Measurements from ENCODE around the gene ZNF304. TPM values are rescaled to one million over a fixed set of nuclear protein-coding genes. Genes with fewer than 3 reads are reported as not detected.

The ZNF304 gene
- total RNA-seq (2016; rRNA removed; fragmentation: Illumina TruSeq; extraction: Trizol) (8.0 and 9.5 TPM in 2 replicates), polyA plus RNA-seq (2011; rRNA removed) (3.4 and 3.6 TPM in 2 replicates), polyA minus RNA-seq (2011; rRNA and poly(A)+ RNA removed; ENCODE audit: low replicate concordance) (8.4 and 9.2 TPM in 2 replicates), Bru-seq, nascent RNA (percentile 67 among the genes with signal in this experiment), BruChase-seq, experiment 1, labeled RNA remaining after a 6-hour chase (percentile 74 among the genes with signal in this experiment), BruChase-seq, experiment 2, labeled RNA remaining after a 2-hour chase (percentile 81 among the genes with signal in this experiment)
- 0.61 and 1.1 TPM in 2 replicates for total RNA-seq (2016; cell fraction: cytosol; rRNA removed; fragmentation: Illumina TruSeq; extraction: Trizol; ENCODE audit: low read depth)
- total RNA-seq (2016; cell fraction: insoluble cytoplasmic fraction; rRNA removed; fragmentation: Illumina TruSeq; extraction: Trizol), result 7.7 and 8.9 TPM in 2 replicates
- 3.0 and 3.4 TPM in 2 replicates for total RNA-seq (2016; cell fraction: membrane; rRNA removed; fragmentation: Illumina TruSeq; extraction: Trizol)
- 5.9 and 7.0 TPM in 2 replicates for total RNA-seq (2016; cell fraction: nucleus; rRNA removed; fragmentation: Illumina TruSeq; extraction: Trizol)
- 1.8 and 2.7 TPM in 2 replicates for polyA plus RNA-seq (2011; cell fraction: cytosol; rRNA removed)
- polyA plus RNA-seq (2011; cell fraction: nucleus; rRNA removed), result 3.0 and 4.8 TPM in 2 replicates
- 3.5 and 4.1 TPM in 2 replicates for polyA plus RNA-seq (2012)
- polyA plus RNA-seq (2016; cell fraction: cytosol; fragmentation: Illumina TruSeq; extraction: Trizol; ENCODE audit: low read depth), result 0.17 TPM in 2 replicates
- polyA plus RNA-seq (2016; cell fraction: insoluble cytoplasmic fraction; fragmentation: Illumina TruSeq; extraction: Trizol; ENCODE audit: low read depth), result 4.3 and 4.6 TPM in 2 replicates
- 0.69 and 0.74 TPM in 2 replicates for polyA plus RNA-seq (2016; cell fraction: membrane; fragmentation: Illumina TruSeq; extraction: Trizol; ENCODE audit: low read depth)
- 7.8 and 9.4 TPM in 2 replicates for polyA plus RNA-seq (2016; cell fraction: nucleus; fragmentation: Illumina TruSeq; extraction: Trizol; ENCODE audit: insufficient read depth, low read depth)
- polyA minus RNA-seq (2011; cell fraction: cytosol; rRNA and poly(A)+ RNA removed), result 4.4 and 6.1 TPM in 2 replicates
- polyA minus RNA-seq (2011; cell fraction: nucleus; rRNA and poly(A)+ RNA removed), result 3.9 and 5.5 TPM in 2 replicates
- long read RNA-seq, experiment 1, full-length matches to known transcripts, result 4 of 5 reads
- long read RNA-seq, experiment 1, partial matches to known transcripts, result 0 of 5 reads
- long read RNA-seq, experiment 1, other reads (novel, unspliced or antisense), result 1 of 5 reads
- long read RNA-seq, experiment 2, partial matches to known transcripts, result 0 of 1 reads
- long read RNA-seq, experiment 2, other reads (novel, unspliced or antisense), result 1 of 1 reads

- peaks cover 29% of the 10 kb centered on the region for H3K4me1 ChIP-seq (ENCODE audit: insufficient read depth, low read length)
- H3K27me3 ChIP-seq (ENCODE audit: control insufficient read depth in 1 of 2, insufficient read depth in 2 of 2, low read length in 2 of 2), result no peaks in the 10 kb centered on the region; a peak in 1 of 5 replicates
- peaks cover 27% of the 10 kb centered on the region for H3K79me2 ChIP-seq (ENCODE audit: insufficient read depth, low read length)
- H3K4me2 ChIP-seq (ENCODE audit: low read depth, low read length), result peak within 1 kb of the TSS; percentile 91
- FAIRE-seq, result peak; percentile 99
- peak; percentile 93 for DNase-seq (ENCODE audit: low spot score)
- no peaks in the 10 kb centered on the region for H4K20me1 ChIP-seq (ENCODE audit: insufficient read depth, low read length)
- H3K36me3 ChIP-seq (replicated peaks in 1 of 2; ENCODE audit: control insufficient read depth in 1 of 2, insufficient read depth in 2 of 2, low read length in 2 of 2), result peaks cover 4 to 32% of the 10 kb centered on the region in 2 experiments; a peak in 4 of 5 replicates
- in situ Hi-C loops (cut with HindIII; ENCODE audit: extremely low pct_ligation_motif_present, low pct_unique_long_range_greater_than_20kb) (no loop called here), intact Hi-C loops (cut with micrococcal nuclease; ENCODE audit: unreplicated experiment) (no loop called here)
- peak within 1 kb of the TSS; percentile 79 to 100 (median 98) for H3K4me3 ChIP-seq (replicated peaks in 1 of 3; ENCODE audit: insufficient read depth in 1 of 3, low read depth in 2 of 3, low read length in 3 of 3)
- ChIA-PET CTCF (ENCODE audit: low intra/inter-chr PET ratio, low total read pairs) (no interaction called here), POLR2A (interaction anchor here (0.6 to 1.4 kb wide), 6 partner anchors 12 to 464 kb away, joined by 3 to 11 read pairs (median 3); partner anchors contain the start of genes TRAPPC2B, ZNF547, ZNF552 and ZNF749)
- peak within 1 kb of the TSS; percentile 56 for H3K27ac ChIP-seq (ENCODE audit: extremely low read length, insufficient read depth, low read length)
- H3K9me3 ChIP-seq (ENCODE audit: low read length), result no peaks in the 10 kb centered on the region
- peak within 1 kb of the TSS; percentile 94 for H3K9ac ChIP-seq (ENCODE audit: insufficient read depth, low read depth, low read length)
- peak within 1 kb of the TSS; percentile 91 for H2AFZ ChIP-seq (ENCODE audit: low read length)
- TSS peak; percentile 64 for BruUV-seq (replicated peaks)
- ATAC-seq, result peak; percentile 100
- 3% methylated on average over 30 of the region's 57 CpGs for WGBS (ENCODE audit: low lambda C conversion rate)
- TF ChIP-seq RARG (CRISPR knock-in tag; IDR thresholded peaks at IDR 0.05; ENCODE audit: low read depth) (no peak), ZNF629 (CRISPR knock-in tag; conservative IDR thresholded peaks at IDR 0.05) (no peak), ZNF589 (CRISPR knock-in tag; conservative IDR thresholded peaks at IDR 0.05) (no peak), KDM1A (CRISPR knock-in tag; IDR thresholded peaks at IDR 0.05) (no peak), ZNF224 (CRISPR knock-in tag; IDR thresholded peaks at IDR 0.05) (0 out of 2 replicates have a peak, but pooled peaks have one; percentile 46), ZNF12 (CRISPR knock-in tag; IDR thresholded peaks at IDR 0.05) (no peak), MAZ (IDR thresholded peaks at IDR 0.05; ENCODE audit: borderline replicate concordance, low read depth, low read length) (no peak), MAZ (CRISPR knock-in tag; IDR thresholded peaks at IDR 0.05; ENCODE audit: low read depth) (peak; percentile 52), SRSF4 (IDR thresholded peaks at IDR 0.05; ENCODE audit: low read depth, low read length, poor library complexity, severe bottlenecking) (no peak), ZNF274 (CRISPR knock-in tag; IDR thresholded peaks at IDR 0.05) (no peak), ZKSCAN5 (CRISPR knock-in tag; IDR thresholded peaks at IDR 0.05) (no peak), EP300 (IDR thresholded peaks at IDR 0.05; ENCODE audit: low read depth in 2 of 2, low read length in 2 of 2) (no peak), EP300 (CRISPR knock-in tag; IDR thresholded peaks at IDR 0.05; ENCODE audit: borderline replicate concordance) (no peak), ZBTB3 (CRISPR knock-in tag; IDR thresholded peaks at IDR 0.05; ENCODE audit: borderline replicate concordance, low read depth) (peak; percentile 63; the same call in 1 of the 2 replicates), CBX1 (IDR thresholded peaks at IDR 0.05; ENCODE audit: low read depth) (no peak), ZFP62 (CRISPR knock-in tag; IDR thresholded peaks at IDR 0.05) (no peak), ZNF704 (CRISPR knock-in tag; IDR thresholded peaks at IDR 0.05; ENCODE audit: borderline replicate concordance) (no peak), ZSCAN12 (CRISPR knock-in tag; IDR thresholded peaks at IDR 0.05) (no peak)
Measured at GRCh38 chr19:57350877-57351805, at the start of gene ZNF304. TSS of gene ZNF304 (plus strand) at chr19:57351271. CDS start at chr19:57351665, 394 bp downstream.

Measured in HepG2 (cell line).